BE2C (cell line): Measurements from ENCODE around the gene ELN.

Experiments
- DNase-seq: peaks from one replicate; pipeline ENCODE4 v3.0.0-alpha.2; 2020
- H3K27me3 ChIP-seq: fragments of 250-450 bp; sonication (Bioruptor Pico); 2 replicates; pipeline ENCODE4 v1.5.1; 2020; ENCODE audit warnings: mild to moderate bottlenecking
- H3K36me3 ChIP-seq: fragments of 250-450 bp; sonication (Bioruptor Pico); 2 replicates; pipeline ENCODE4 v1.5.1; 2020; ENCODE audit warnings: mild to moderate bottlenecking
- H3K4me1 ChIP-seq: fragments of 250-450 bp; sonication (Bioruptor Pico); 2 replicates; pipeline ENCODE4 v1.5.1; 2020
- H3K4me3 ChIP-seq: 2 replicates; pipeline ENCODE4 v1.5.1; 2011; ENCODE audit warnings: low read depth, low read length
- H3K9me3 ChIP-seq: fragments of 250-450 bp; sonication (Bioruptor Pico); 2 replicates; pipeline ENCODE4 v1.5.1; 2020
- CTCF ChIP-seq: IDR thresholded peaks from 2 replicates; pipeline ENCODE4 v1.5.1; 2012; ENCODE audit warnings: mild to moderate bottlenecking, low read depth, low read length

Gene ELN

GRCh38 chr7:74030861-74031260 is 2.9 kb downstream of the ELN start:
- Histone ChIP-seq H3K27me3 (no peaks in the 10 kb centered on the region), H3K36me3 (no peaks in the 10 kb centered on the region), H3K4me3 (no peak overlapping the region), H3K4me1 (peaks cover 46% of the 10 kb centered on the region), H3K9me3 (no peaks in the 10 kb centered on the region)
- TF ChIP-seq CTCF = no peak
- no peak for DNase-seq

- peaks cover 42% of the 10 kb centered on the region for H3K4me1 ChIP-seq
- no peak for DNase-seq
- H3K27me3 ChIP-seq = no peaks in the 10 kb centered on the region
- H3K36me3 ChIP-seq = no peaks in the 10 kb centered on the region
- no peak for TF ChIP-seq CTCF
- no peak overlapping the region for H3K4me3 ChIP-seq
- no peaks in the 10 kb centered on the region for H3K9me3 ChIP-seq
Measured at GRCh38 chr7:74031403-74032190, 3.6 kb downstream of the ELN start.

GRCh38 chr7:74032191-74032490 is 4.2 kb downstream of the ELN start:
- Histone ChIP-seq H3K4me3 (no peak overlapping the region), H3K4me1 (peaks cover 37% of the 10 kb centered on the region), H3K27me3 (no peaks in the 10 kb centered on the region), H3K36me3 (no peaks in the 10 kb centered on the region), H3K9me3 (no peaks in the 10 kb centered on the region)
- no peak for TF ChIP-seq CTCF
- no peak for DNase-seq

- H3K36me3 ChIP-seq = no peaks in the 10 kb centered on the region
- H3K27me3 ChIP-seq = no peaks in the 10 kb centered on the region
- H3K9me3 ChIP-seq = no peaks in the 10 kb centered on the region
- H3K4me1 ChIP-seq = peaks cover 33% of the 10 kb centered on the region
- no peak for DNase-seq
- TF ChIP-seq CTCF = no peak
- no peak overlapping the region for H3K4me3 ChIP-seq
Measured at GRCh38 chr7:74032624-74033371, 4.8 kb downstream of the ELN start.

- Histone ChIP-seq H3K36me3 (no peaks in the 10 kb centered on the region), H3K9me3 (no peaks in the 10 kb centered on the region), H3K4me1 (peaks cover 28% of the 10 kb centered on the region), H3K27me3 (no peaks in the 10 kb centered on the region), H3K4me3 (peak overlapping the region; percentile 43)
- no peak for TF ChIP-seq CTCF
- peak; percentile 91 for DNase-seq
Measured at GRCh38 chr7:74033372-74034311, 5.7 kb downstream of the ELN start.
